Activated CD4-positive, alpha-beta T cell treated with anti-CD3 and anti-CD28 coated beads, Interleukin-10, Interleukin-2, amounts not matched to agents 100 ng/mL and 50 ng/mL, durations not matched to agents 16 hours and 8 hours (primary cell): ENCODE data around the gene CCND1.

ENCODE experiments used
- DNase-seq: peaks from one replicate; pipeline ENCODE4 v3.0.0-alpha.2; 2020

CCND1 gene

DNA sequence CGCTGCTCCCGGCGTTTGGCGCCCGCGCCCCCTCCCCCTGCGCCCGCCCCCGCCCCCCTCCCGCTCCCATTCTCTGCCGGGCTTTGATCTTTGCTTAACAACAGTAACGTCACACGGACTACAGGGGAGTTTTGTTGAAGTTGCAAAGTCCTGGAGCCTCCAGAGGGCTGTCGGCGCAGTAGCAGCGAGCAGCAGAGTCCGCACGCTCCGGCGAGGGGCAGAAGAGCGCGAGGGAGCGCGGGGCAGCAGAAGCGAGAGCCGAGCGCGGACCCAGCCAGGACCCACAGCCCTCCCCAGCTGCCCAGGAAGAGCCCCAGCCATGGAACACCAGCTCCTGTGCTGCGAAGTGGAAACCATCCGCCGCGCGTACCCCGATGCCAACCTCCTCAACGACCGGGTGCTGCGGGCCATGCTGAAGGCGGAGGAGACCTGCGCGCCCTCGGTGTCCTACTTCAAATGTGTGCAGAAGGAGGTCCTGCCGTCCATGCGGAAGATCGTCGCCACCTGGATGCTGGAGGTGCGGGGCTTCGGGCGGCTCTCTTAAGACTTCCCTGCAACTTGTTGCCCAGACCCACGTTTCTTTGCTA, at the start of gene CCND1:
CCND1 (plus strand) TSS at position 162 of the 587 bp plus-strand sequence; CDS start at position 320, 158 bp downstream.
- peak; percentile 33 for DNase-seq

DNA sequence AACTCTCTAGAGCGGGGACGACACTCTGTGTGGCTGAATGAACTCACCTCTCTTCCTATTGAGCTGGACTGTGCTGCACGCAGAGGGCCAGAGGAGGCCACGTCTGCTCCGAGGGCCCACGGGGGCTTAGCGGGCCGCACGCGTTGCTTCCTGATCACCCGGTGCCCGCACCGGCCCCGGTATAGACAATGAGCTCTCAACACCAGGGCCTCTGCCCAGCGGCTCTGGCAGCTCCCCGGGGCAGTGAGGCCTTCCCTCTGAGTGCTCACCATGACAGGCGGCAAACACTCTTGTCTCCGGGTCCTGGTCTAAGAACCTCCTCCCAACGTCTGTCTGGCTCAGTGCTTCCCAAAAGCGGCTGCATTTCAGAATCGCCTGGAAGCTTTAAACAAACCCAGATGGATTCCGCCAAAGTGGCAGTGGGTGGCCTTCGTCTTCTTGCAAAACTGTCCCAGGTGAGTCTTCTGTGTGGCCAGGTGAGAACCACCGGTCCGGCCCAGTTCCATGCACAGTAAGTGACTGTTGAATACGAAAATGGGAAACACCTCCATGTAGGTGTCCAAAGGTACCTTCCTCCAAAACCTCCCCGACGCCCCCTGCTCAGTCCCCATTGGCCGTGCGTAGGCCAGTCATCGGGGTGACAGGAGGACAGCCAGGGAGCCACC, 47.8 kb upstream of the CCND1 start:
- no peak for DNase-seq

GRCh38 chr11:69593851-69594250, 47.1 kb upstream of the CCND1 start:
- DNase-seq = no peak

GRCh38 chr11:69594481-69594880, 46.5 kb upstream of the CCND1 start:
- no peak for DNase-seq

DNA sequence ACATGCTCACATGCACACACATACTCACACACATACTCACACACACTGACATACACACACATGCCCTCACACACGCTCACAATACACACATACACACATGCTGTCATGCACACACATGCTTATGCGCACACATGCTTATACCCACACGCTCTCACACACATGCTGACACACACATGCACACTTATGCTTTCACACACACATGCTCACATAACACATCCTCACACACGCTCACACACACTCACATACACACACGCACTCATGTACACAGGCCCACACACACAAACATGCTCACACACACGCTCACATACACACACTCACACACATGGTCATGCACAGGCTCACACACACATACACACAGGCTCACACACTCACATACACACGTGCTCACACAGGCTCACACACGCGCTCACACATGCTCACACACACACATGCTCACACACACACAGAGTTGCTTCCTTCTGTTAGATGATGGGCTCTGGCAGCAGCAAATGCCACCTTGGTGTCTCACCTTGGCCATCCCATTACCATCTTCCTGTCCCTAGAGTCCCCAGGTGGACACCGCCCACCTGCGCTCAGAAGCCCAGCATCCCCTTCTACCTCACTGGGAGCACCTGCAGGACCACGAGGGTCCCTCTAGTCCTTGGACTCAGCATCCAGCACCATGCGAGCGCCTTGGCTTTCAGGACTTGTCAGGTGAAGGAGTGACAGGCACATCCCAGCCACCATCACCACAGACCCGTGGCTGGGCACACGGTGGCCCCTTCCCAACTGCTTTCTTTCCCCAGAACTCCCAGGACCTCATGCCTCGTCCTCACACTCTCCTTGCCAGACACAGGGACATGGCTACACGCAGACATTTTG, 44.9 kb upstream of the CCND1 start:
- no peak for DNase-seq

GRCh38 chr11:69598147-69598546, 42.8 kb upstream of the CCND1 start:
- DNase-seq = no peak

DNA sequence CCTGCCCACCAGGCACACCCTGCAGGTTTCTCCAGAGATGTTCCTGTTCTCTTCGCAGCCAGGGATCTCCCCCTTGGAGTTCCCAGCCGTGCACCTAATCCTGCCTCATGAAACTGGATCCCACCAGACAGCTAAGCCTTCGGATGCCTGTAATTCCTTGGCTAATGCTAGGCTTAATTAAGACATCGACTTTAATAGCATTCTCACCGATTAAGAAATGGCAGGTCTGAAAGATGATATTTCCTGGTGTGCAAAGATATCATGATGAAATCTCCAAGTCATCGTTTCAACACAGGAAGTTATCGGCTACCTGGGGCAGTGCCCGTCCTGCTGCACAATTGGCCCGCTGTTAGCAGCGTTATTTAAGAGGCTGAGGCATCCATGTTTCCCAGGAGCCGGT, 41.5 kb upstream of the CCND1 start:
- no peak for DNase-seq

DNA sequence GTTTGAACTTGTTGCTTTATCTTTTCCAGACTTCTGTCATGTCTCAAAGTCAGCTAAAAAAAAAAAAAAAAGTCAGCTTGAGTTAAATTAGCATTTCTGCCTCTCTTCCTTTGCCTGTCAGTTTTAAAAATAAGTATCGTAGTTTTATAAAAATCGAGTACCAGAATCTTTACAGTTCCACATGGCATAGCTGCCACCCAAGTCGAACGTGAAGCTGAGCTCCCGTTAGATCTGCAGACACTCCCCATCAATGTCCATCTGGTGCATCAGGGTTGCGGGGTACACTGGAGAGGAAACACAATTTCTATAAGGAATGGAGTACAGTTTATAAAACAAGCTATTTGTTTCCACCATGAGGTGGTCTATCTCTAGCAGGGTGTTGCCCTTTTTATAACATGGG, 41.0 kb upstream of the CCND1 start:
- DNase-seq = no peak

DNA sequence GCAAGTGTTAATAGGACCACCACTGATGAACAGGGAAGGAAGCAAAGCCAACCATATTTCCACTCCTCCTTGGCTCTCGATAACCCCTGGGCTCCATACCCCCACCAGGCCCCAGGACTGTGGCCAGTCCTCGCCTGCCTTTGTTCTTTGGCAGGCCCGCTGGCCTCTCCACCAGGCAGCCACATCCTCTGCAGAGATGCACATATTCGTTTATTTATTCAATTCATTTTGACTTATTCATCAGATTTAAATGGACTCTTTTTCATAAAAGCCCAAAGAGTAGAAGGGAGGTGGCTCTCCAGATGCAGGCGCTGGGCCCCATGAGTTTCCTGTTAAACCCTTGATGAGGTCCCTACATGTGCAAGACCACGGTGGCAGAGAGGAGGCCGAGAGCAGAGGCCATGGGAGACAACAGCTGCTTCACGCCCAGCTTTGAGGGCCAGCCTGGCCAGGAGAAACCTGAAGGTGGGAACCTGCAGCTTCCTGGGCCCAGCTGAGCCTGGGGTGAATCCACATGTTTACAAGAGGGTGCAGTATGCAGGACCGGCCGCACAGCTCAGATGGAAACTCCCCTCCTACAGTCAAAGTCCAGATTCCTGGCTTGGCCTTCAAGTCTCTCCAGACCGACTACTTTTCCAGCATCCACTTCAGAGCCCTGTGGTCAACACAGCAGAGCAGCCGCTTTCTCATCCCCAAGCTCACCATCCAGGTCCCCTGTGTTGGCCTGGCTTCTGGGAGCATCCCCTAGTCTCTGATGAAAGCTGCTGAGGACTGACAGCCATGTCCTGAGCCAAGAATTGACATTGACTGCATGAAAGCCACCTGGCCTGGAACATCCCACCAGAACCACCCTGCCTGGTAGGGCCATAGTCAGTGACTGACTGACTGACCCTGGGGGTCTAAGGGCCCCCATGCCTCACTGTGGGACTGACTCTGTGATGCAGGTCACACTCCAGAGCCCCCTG, 39.7 kb upstream of the CCND1 start:
- no peak for DNase-seq

DNA sequence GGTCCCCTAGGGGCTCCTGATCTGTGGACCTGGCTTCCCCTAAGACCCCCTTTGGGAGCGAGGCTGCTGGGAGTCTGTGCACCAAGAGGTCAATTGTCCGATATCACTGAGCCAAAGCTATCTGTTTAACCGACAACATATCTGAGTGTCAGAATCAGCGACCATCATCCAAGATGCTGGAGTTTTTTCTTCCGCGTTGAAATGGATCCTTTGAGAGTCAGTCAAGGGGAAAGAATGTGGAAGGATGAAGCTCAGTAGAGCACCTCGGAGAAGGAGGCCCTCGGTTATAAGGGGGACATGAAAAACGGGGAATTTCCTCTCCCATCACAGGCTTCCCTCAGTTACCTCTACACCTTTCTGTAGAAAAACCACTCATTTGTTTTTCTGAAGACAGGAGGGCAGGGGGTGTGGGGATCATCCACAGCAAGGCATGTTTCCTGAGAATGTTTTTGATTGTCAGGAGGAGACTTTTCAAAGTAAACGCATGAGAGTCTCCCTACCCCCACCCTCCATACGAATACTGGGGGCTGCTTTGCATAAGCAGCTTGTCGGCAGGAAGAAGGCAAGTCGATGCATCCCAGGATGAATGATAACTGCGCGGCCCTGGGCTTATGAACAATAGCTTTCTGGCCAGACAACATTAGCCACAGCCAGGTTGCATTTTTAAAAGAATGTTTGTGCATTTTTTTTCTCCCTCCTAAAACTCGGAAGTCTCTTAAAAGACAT, 37.7 kb upstream of the CCND1 start:
- no peak for DNase-seq

DNA sequence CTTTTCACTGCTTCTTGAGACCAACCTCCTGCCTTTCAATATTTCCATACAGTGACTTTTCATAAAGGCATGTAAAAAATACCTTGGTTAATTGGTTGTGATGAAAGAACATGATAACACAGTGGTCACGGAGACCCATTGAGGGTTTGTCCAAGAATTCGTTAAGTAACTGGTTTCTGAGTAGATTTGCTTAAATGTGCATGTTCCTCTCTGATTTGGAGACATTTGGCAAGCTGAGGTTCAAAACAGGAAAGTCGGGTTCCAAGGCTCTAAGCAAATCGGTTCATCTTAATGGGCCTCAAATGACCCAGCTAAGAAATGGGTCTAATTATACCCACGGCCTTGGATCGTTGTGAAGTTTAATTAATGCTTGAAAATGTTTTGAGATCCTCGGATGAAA, 36.9 kb upstream of the CCND1 start:
- no peak for DNase-seq

DNA sequence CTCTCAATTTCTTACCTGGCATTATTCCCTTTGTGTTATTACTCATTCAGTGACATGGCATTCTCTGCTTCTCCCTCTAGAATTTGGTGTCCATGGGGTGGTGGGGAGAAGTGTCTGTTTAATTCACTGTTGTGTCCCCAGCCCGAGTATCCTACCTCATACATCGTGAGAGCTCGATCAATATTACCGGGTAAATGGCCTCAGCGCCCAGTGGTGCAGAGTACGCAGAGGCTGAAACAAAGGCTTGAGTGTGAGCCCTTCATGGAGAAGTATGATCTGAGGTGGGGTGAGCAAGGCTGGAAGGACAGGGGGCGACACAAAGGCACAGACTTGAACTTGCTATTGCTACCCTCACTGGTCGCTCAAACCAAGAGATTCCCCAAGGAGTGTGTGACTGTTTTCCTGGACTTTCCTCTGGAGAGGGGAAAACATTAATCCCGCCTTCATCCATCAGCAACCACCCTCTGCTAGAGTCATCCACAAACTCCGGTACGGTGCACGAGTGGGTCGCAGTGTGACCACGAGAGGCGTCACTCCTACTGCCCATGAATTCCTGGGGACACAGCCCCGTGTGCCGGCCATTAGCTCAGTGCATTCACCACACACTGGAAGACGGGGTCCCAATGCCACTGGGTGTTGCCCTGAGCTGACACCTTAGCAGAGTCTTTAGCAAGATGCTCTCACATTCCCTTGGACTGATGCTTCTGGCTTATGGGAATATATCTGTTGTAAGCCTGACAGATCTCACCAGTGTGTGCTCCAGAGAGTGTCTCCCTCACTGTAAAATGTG, 35.0 kb upstream of the CCND1 start:
- no peak for DNase-seq

DNA sequence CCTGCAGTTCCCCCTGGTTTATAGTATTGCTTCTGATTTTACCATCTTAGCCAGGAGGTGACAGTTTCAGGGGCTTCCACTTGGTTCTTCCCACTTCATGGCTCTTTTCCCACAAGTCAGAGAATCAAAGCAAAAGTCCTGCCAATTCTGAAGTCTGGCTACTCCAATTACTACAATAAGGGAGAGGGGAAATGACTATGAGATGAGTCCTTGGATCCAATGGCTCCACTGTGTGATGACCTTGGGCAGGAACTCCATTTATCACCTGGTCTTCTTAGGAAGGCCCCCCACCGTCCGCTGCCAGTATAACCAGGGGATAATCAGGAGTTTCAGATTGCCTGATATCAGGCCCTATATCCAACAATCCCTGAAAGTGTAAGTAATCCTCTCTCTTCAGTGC, 31.6 kb upstream of the CCND1 start:
- DNase-seq = no peak

- DNase-seq = no peak
These were observed 29.1 kb upstream of the CCND1 start for GRCh38 chr11:69611548-69612526.

DNA sequence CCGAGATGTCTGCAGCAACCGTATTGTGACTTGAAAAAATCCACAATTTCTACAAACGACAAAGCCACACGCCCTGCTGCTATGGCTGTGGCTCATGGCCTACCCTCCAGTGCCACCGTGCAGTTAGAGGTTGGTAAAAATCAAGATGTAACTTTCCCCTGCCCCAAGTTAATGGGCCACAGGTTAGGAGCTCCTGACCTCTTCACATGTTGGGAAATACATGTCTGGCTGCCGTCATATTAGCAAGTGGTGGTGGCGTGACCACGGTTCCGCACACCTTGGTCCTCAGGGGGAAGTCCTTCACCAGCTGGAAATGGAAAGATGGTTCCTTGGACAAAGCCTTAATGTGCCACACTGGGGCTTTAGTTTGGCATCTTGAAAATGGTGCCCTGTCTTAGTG, 27.4 kb upstream of the CCND1 start:
- DNase-seq = no peak

DNA sequence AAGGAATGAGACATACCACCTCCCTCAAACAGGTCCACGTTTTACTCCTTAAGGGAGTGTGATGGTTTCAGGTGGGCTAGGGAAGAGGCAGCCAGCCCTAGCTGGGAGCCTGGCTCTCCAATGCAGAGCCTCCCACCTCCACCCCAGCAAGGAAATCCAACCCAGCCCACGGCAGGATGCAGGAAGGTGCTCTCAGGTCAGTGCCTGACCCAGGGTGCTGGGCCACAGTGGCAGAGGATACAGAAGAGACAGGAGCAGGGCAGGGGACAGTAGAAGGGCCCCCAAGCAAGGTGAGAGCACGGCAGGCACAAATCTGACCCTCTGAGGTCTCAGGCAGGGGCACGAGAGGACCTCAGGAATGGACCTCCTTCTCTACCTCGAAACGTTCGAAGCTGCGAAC, 26.9 kb upstream of the CCND1 start:
- DNase-seq = no peak

DNA sequence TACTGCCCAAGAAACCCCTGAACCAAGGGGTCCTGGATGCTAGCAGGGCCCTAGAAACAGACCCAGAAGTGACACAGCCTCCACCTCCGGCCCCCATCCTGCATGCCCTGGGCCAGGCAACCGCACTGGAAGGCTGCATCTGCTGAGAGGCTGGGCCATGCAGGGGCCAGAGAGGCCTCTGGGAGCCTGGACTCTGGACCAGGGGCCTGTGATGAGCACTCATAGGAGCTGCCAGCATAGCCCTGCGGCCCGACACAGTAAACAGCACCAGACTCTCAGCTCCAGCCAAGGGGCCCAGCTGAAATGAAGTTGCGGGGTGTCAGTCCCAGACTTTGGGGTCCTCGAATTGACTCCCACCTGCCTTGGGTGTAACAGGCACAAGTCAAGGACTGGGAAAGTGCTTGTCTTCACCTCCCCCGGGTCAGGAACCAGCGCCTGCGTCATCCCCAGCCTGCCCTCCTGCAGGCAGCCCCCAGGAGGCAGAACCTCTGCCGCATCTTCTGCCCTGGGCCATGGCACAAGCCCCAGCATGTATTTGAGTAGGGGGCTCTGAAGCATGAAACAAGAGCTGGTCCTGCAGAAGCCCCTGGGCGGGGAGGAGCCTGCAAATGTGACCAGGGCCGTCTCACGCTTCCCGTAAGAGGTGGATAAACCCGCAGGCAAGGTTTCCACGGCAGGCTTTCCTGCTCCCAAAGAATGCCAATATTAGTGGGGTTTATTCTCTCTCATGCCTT, 25.2 kb upstream of the CCND1 start:
- DNase-seq = no peak

GRCh38 chr11:69617220-69617619, 23.7 kb upstream of the CCND1 start:
- DNase-seq = no peak

- DNase-seq = no peak
These were observed 23.3 kb upstream of the CCND1 start for GRCh38 chr11:69617682-69618081.
